ENCODE results near the gene SLC9A5.

The SLC9A5 gene

GRCh38 chr16:67281536-67282446, 33.0 kb downstream of the SLC9A5 start:
- no peaks in the 10 kb centered on the region for H3K27me3 ChIP-seq (ENCODE audit: low read depth)
- H3K4me3 ChIP-seq, result no peak overlapping the region
- DNase-seq (ENCODE audit: low spot score in 2 of 2), result no peak
- H3K9me3 ChIP-seq, result no peaks in the 10 kb centered on the region
- in situ Hi-C loops (cut with MboI; ENCODE audit: low sequenced_read_pairs), result no loop called here
- H3K4me1 ChIP-seq, result peaks cover 6% of the 10 kb centered on the region
- peaks cover 18% of the 10 kb centered on the region for H3K36me3 ChIP-seq (replicated peaks)

- in situ Hi-C loops (cut with MboI; ENCODE audit: low sequenced_read_pairs), result no loop called here
- no peak for DNase-seq (ENCODE audit: low spot score in 2 of 2)
- H3K36me3 ChIP-seq (replicated peaks), result peaks cover 12% of the 10 kb centered on the region
- no peaks in the 10 kb centered on the region for H3K27me3 ChIP-seq (ENCODE audit: low read depth)
- H3K9me3 ChIP-seq, result no peaks in the 10 kb centered on the region
- H3K4me1 ChIP-seq, result peaks cover 6% of the 10 kb centered on the region
- H3K4me3 ChIP-seq, result no peak overlapping the region
Measured at GRCh38 chr16:67282447-67282805, 33.6 kb downstream of the SLC9A5 start.

GRCh38 chr16:67283039-67283825, 34.5 kb downstream of the SLC9A5 start:
- DNase-seq (ENCODE audit: low spot score in 2 of 2), result no peak
- Histone ChIP-seq H3K4me1 (peaks cover 6% of the 10 kb centered on the region), H3K36me3 (replicated peaks) (peaks cover 7% of the 10 kb centered on the region), H3K9me3 (no peaks in the 10 kb centered on the region), H3K27me3 (ENCODE audit: low read depth) (no peaks in the 10 kb centered on the region), H3K4me3 (no peak overlapping the region)
- in situ Hi-C loops (cut with MboI; ENCODE audit: low sequenced_read_pairs), result no loop called here

- Histone ChIP-seq H3K36me3 (replicated peaks) (peaks cover 7% of the 10 kb centered on the region), H3K4me1 (peaks cover 6% of the 10 kb centered on the region), H3K9me3 (no peaks in the 10 kb centered on the region), H3K27me3 (ENCODE audit: low read depth) (no peaks in the 10 kb centered on the region), H3K4me3 (no peak overlapping the region)
- no peak for DNase-seq (ENCODE audit: low spot score in 2 of 2)
- in situ Hi-C loops (cut with MboI; ENCODE audit: low sequenced_read_pairs), result no loop called here
Measured at GRCh38 chr16:67283826-67284555, 35.2 kb downstream of the SLC9A5 start.

GRCh38 chr16:67284699-67285646, 36.2 kb downstream of the SLC9A5 start:
- no peak for DNase-seq (ENCODE audit: low spot score in 2 of 2)
- Histone ChIP-seq H3K27me3 (ENCODE audit: low read depth) (no peaks in the 10 kb centered on the region), H3K4me3 (no peak overlapping the region), H3K4me1 (peaks cover under 1% of the 10 kb centered on the region), H3K36me3 (replicated peaks) (peaks cover 7% of the 10 kb centered on the region), H3K9me3 (no peaks in the 10 kb centered on the region)
- in situ Hi-C loops (cut with MboI; ENCODE audit: low sequenced_read_pairs), result no loop called here

- in situ Hi-C loops (cut with MboI; ENCODE audit: low sequenced_read_pairs), result no loop called here
- H3K27me3 ChIP-seq (ENCODE audit: low read depth), result no peaks in the 10 kb centered on the region
- H3K36me3 ChIP-seq (replicated peaks), result peaks cover 7% of the 10 kb centered on the region
- no peaks in the 10 kb centered on the region for H3K4me1 ChIP-seq
- no peaks in the 10 kb centered on the region for H3K9me3 ChIP-seq
- DNase-seq (ENCODE audit: low spot score in 2 of 2), result no peak
- no peak overlapping the region for H3K4me3 ChIP-seq
Measured at GRCh38 chr16:67286441-67287235, 37.9 kb downstream of the SLC9A5 start.

- no peak overlapping the region for H3K4me3 ChIP-seq
- H3K36me3 ChIP-seq (replicated peaks), result peaks cover 2% of the 10 kb centered on the region
- in situ Hi-C loops (cut with MboI; ENCODE audit: low sequenced_read_pairs), result no loop called here
- H3K27me3 ChIP-seq (ENCODE audit: low read depth), result no peaks in the 10 kb centered on the region
- no peaks in the 10 kb centered on the region for H3K9me3 ChIP-seq
- DNase-seq (ENCODE audit: low spot score in 2 of 2), result no peak
- H3K4me1 ChIP-seq, result no peaks in the 10 kb centered on the region
Measured at GRCh38 chr16:67287960-67288359, 39.2 kb downstream of the SLC9A5 start.

GRCh38 chr16:67291461-67291860, 42.7 kb downstream of the SLC9A5 start:
- in situ Hi-C loops (cut with MboI; ENCODE audit: low sequenced_read_pairs), result no loop called here
- no peak for DNase-seq (ENCODE audit: low spot score in 2 of 2)

GRCh38 chr16:67294171-67294757, 45.5 kb downstream of the SLC9A5 start:
- Histone ChIP-seq H3K4me3 (no peak overlapping the region), H3K36me3 (replicated peaks) (no peaks in the 10 kb centered on the region), H3K27me3 (ENCODE audit: low read depth) (no peaks in the 10 kb centered on the region), H3K4me1 (no peaks in the 10 kb centered on the region), H3K9me3 (no peaks in the 10 kb centered on the region)
- in situ Hi-C loops (cut with MboI; ENCODE audit: low sequenced_read_pairs), result no loop called here
- DNase-seq (ENCODE audit: low spot score in 2 of 2), result no peak

More at GRCh38 chr16:67291461-67291860, 42.7 kb downstream of the SLC9A5 start:
- no peak overlapping the region for H3K4me3 ChIP-seq
- no peaks in the 10 kb centered on the region; the same call in 1 of the 2 replicates for H3K36me3 ChIP-seq (replicated peaks)
- H3K9me3 ChIP-seq, result no peaks in the 10 kb centered on the region
- H3K4me1 ChIP-seq, result no peaks in the 10 kb centered on the region
- no peaks in the 10 kb centered on the region for H3K27me3 ChIP-seq (ENCODE audit: low read depth)

- in situ Hi-C loops (cut with MboI; ENCODE audit: low sequenced_read_pairs), result no loop called here
- no peak for DNase-seq (ENCODE audit: low spot score in 2 of 2)
- no peaks in the 10 kb centered on the region for H3K9me3 ChIP-seq
- no peaks in the 10 kb centered on the region for H3K4me1 ChIP-seq
- no peaks in the 10 kb centered on the region for H3K36me3 ChIP-seq (replicated peaks)
- no peaks in the 10 kb centered on the region for H3K27me3 ChIP-seq (ENCODE audit: low read depth)
- no peak overlapping the region for H3K4me3 ChIP-seq
Measured at GRCh38 chr16:67294938-67295361, 46.2 kb downstream of the SLC9A5 start.

- in situ Hi-C loops (cut with MboI; ENCODE audit: low sequenced_read_pairs), result no loop called here
- no peaks in the 10 kb centered on the region for H3K9me3 ChIP-seq
- H3K4me1 ChIP-seq, result no peaks in the 10 kb centered on the region
- no peaks in the 10 kb centered on the region for H3K36me3 ChIP-seq (replicated peaks)
- no peak overlapping the region for H3K4me3 ChIP-seq
- DNase-seq (ENCODE audit: low spot score in 2 of 2), result no peak
- no peaks in the 10 kb centered on the region for H3K27me3 ChIP-seq (ENCODE audit: low read depth)
Measured at GRCh38 chr16:67296420-67296819, 47.6 kb downstream of the SLC9A5 start.

GRCh38 chr16:67298277-67298676, 49.5 kb downstream of the SLC9A5 start:
- no peaks in the 10 kb centered on the region for H3K27me3 ChIP-seq (ENCODE audit: low read depth)

More at GRCh38 chr16:67298277-67298676, 49.5 kb downstream of the SLC9A5 start:
- in situ Hi-C loops (cut with MboI; ENCODE audit: low sequenced_read_pairs), result no loop called here
- no peaks in the 10 kb centered on the region for H3K36me3 ChIP-seq (replicated peaks)
- no peak overlapping the region for H3K4me3 ChIP-seq
- no peaks in the 10 kb centered on the region for H3K9me3 ChIP-seq
- no peaks in the 10 kb centered on the region for H3K4me1 ChIP-seq
- DNase-seq (ENCODE audit: low spot score in 2 of 2), result no peak

All from HAP-1 (cell line).